DOHH2 (cell line): ENCODE results near the gene RABIF.
"Not testable (repeated sequence)": the region's sequence is repeated elsewhere in the genome, so short reads cannot be mapped to it uniquely, and the experiment has no call there.

Experiments used
- H3F3A ChIP-seq: fragments of 200-600 bp; sonication (generic), shearing (Covaris generic); 2 replicates; pipeline ENCODE4 v1.6.0; 2016; ENCODE audit warnings: antibody characterized with exemption, mild to moderate bottlenecking; ENCODE audit not compliant: control insufficient read depth, insufficient read depth
- H3K27ac ChIP-seq: fragments of 200-600 bp; sonication (generic); 2 replicates; pipeline ENCODE4 v1.5.1; 2014; ENCODE audit warnings: low read depth, mild to moderate bottlenecking, low read length, moderate library complexity
- H3K27me3 ChIP-seq: fragments of 200-600 bp; sonication (generic); 2 replicates; pipeline ENCODE4 v1.6.1; 2014; ENCODE audit warnings: mild to moderate bottlenecking, low read length, mixed read lengths; ENCODE audit not compliant: control insufficient read depth
- H3K36me3 ChIP-seq: fragments of 200-600 bp; sonication (generic); 2 replicates; pipeline ENCODE4 v1.6.1; 2014; ENCODE audit warnings: mild to moderate bottlenecking, low read length, moderate library complexity, mixed read lengths; ENCODE audit not compliant: control insufficient read depth
- H3K4me1 ChIP-seq: fragments of 200-600 bp; sonication (generic); 2 replicates; pipeline ENCODE4 v1.6.1; 2014; ENCODE audit warnings: mild to moderate bottlenecking, low read length, mixed read lengths; ENCODE audit not compliant: control insufficient read depth
- H3K4me2 ChIP-seq: fragments of 200-600 bp; sonication (generic); 2 replicates; pipeline ENCODE4 v1.6.0; 2014; ENCODE audit warnings: mild to moderate bottlenecking, low read length, moderate library complexity
- H3K4me3 ChIP-seq: fragments of 200-600 bp; sonication (generic); 2 replicates; pipeline ENCODE4 v1.5.1; 2014; ENCODE audit warnings: mild to moderate bottlenecking, low read length, mixed read lengths
- H3K79me2 ChIP-seq: fragments of 200-600 bp; sonication (generic); 2 replicates; pipeline ENCODE4 v1.6.1; 2014; ENCODE audit warnings: mild to moderate bottlenecking, low read length, mixed read lengths; ENCODE audit not compliant: control insufficient read depth
- H3K9me2 ChIP-seq: fragments of 200-600 bp; sonication (generic); replicated peaks from 2 replicates; pipeline ENCODE4 v1.6.1; 2014; ENCODE audit warnings: mild to moderate bottlenecking, low read length, mixed read lengths; ENCODE audit not compliant: control insufficient read depth
- H3K9me3 ChIP-seq: fragments of 200-600 bp; sonication (generic); 2 replicates; pipeline ENCODE4 v1.6.1; 2014; ENCODE audit warnings: antibody characterized with exemption, low read length, mixed read lengths; ENCODE audit not compliant: control insufficient read depth, insufficient read depth
- H4K20me1 ChIP-seq: fragments of 200-600 bp; sonication (generic); 2 replicates; pipeline ENCODE4 v1.6.0; 2014; ENCODE audit warnings: low read depth, mild to moderate bottlenecking, antibody characterized with exemption, low read length, moderate library complexity; ENCODE audit not compliant: control insufficient read depth, insufficient read depth
- EZH2phosphoT487 ChIP-seq: fragments of 200-600 bp; sonication (generic); IDR thresholded peaks from 2 replicates; pipeline ENCODE4 v1.6.1; 2017; ENCODE audit warnings: borderline replicate concordance, mild to moderate bottlenecking, antibody characterized with exemption, low read length, moderate library complexity, mixed read lengths
- TF ChIP-seq, protein P1 (sequence below): fragments of 200-600 bp; sonication (generic); IDR thresholded peaks from one replicate; pipeline ENCODE4 v1.5.1; 2014; ENCODE audit warnings: antibody characterized with exemption, mild to moderate bottlenecking, low read depth, low read length; ENCODE audit not compliant: poor library complexity, severe bottlenecking

The RABIF gene

GRCh38 chr1:202909494-202909893, 20.5 kb upstream of the RABIF start:
- no peak overlapping the region for H3K27ac ChIP-seq
- no peaks in the 10 kb centered on the region for H3K9me3 ChIP-seq
- no peaks in the 10 kb centered on the region for H3K9me2 ChIP-seq
- H3K4me1 ChIP-seq: no peaks in the 10 kb centered on the region
- H3F3A ChIP-seq: no peaks in the 10 kb centered on the region
- no peak overlapping the region for H3K4me2 ChIP-seq
- H3K36me3 ChIP-seq: peaks cover 77% of the 10 kb centered on the region
- no peaks in the 10 kb centered on the region for H3K27me3 ChIP-seq
- no peaks in the 10 kb centered on the region for H3K79me2 ChIP-seq
- no peak for TF ChIP-seq EZH2phosphoT487
- TF ChIP-seq, protein P1, sequence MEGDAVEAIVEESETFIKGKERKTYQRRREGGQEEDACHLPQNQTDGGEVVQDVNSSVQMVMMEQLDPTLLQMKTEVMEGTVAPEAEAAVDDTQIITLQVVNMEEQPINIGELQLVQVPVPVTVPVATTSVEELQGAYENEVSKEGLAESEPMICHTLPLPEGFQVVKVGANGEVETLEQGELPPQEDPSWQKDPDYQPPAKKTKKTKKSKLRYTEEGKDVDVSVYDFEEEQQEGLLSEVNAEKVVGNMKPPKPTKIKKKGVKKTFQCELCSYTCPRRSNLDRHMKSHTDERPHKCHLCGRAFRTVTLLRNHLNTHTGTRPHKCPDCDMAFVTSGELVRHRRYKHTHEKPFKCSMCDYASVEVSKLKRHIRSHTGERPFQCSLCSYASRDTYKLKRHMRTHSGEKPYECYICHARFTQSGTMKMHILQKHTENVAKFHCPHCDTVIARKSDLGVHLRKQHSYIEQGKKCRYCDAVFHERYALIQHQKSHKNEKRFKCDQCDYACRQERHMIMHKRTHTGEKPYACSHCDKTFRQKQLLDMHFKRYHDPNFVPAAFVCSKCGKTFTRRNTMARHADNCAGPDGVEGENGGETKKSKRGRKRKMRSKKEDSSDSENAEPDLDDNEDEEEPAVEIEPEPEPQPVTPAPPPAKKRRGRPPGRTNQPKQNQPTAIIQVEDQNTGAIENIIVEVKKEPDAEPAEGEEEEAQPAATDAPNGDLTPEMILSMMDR: no peak
- H3K4me3 ChIP-seq: no peak overlapping the region
- no peaks in the 10 kb centered on the region for H4K20me1 ChIP-seq

DNA sequence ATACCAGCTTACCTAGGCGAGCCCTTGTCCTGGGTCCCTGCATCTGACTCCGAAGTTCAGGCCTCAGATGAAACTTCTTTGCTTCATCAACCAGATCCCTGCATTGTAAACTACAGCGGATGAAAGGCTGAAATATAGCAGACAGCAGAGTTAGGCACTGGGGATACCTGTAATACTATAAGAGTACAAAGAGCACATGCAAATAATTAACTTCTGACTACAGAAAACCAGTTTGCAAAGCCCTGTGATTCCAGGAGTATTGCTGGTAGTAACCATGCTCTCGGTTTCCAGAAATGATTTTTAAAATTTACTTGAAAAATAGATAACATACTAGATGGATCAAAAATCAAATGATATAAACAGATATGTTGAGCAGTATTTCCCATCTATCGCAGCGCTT, 20.0 kb upstream of the RABIF start:
- H3K9me3 ChIP-seq: no peaks in the 10 kb centered on the region
- H3K9me2 ChIP-seq: no peaks in the 10 kb centered on the region
- H3K4me2 ChIP-seq: no peak overlapping the region
- no peaks in the 10 kb centered on the region for H3F3A ChIP-seq
- no peaks in the 10 kb centered on the region for H3K79me2 ChIP-seq
- no peak overlapping the region for H3K27ac ChIP-seq
- H3K4me1 ChIP-seq: no peaks in the 10 kb centered on the region
- TF ChIP-seq, protein P1: no peak
- TF ChIP-seq EZH2phosphoT487: no peak
- H4K20me1 ChIP-seq: no peaks in the 10 kb centered on the region
- no peaks in the 10 kb centered on the region for H3K27me3 ChIP-seq
- no peak overlapping the region for H3K4me3 ChIP-seq
- H3K36me3 ChIP-seq: peaks cover 77% of the 10 kb centered on the region

DNA sequence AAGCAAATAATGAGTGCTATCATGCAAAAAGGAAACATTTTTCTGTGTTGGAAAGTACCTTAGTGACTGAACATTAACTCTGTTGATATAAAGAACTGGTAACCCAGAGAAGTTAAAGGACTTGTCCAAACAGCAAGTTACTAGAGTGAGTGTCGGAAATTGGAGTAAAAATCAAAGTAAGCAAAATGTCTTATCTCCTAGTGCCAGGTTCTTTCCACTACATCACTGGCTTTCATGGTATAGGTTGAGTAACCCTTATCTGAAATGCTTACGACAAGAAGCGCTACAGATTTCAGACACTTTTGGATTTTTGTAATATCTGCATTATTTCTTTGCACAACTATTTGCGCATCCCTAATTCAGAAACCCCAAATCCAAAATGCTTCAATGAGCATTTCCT, 16.4 kb upstream of the RABIF start:
- H3K9me3 ChIP-seq: no peaks in the 10 kb centered on the region
- TF ChIP-seq, protein P1: no peak
- TF ChIP-seq EZH2phosphoT487: no peak
- no peak overlapping the region for H3K4me2 ChIP-seq
- H3K27ac ChIP-seq: no peak overlapping the region
- no peaks in the 10 kb centered on the region for H3K9me2 ChIP-seq
- H3K4me3 ChIP-seq: no peak overlapping the region
- H3K36me3 ChIP-seq: peaks cover 50% of the 10 kb centered on the region
- no peaks in the 10 kb centered on the region for H4K20me1 ChIP-seq
- no peaks in the 10 kb centered on the region for H3K79me2 ChIP-seq
- no peaks in the 10 kb centered on the region for H3K27me3 ChIP-seq
- no peaks in the 10 kb centered on the region for H3F3A ChIP-seq
- no peaks in the 10 kb centered on the region for H3K4me1 ChIP-seq

GRCh38 chr1:202903808-202904207, 14.9 kb upstream of the RABIF start:
- H3K36me3 ChIP-seq: peaks cover 35% of the 10 kb centered on the region
- H3K27me3 ChIP-seq: not testable (repeated sequence)

More at GRCh38 chr1:202903808-202904207, 14.9 kb upstream of the RABIF start:
- not testable (repeated sequence) for H3K79me2 ChIP-seq, H3K4me1 ChIP-seq, H3K27ac ChIP-seq, H3K9me2 ChIP-seq, H3K4me3 ChIP-seq, H3F3A ChIP-seq, H4K20me1 ChIP-seq, H3K9me3 ChIP-seq, H3K4me2 ChIP-seq
